ENCODE measurements around the gene ZNF577. TPM values are rescaled to one million over a fixed set of nuclear protein-coding genes. Genes with fewer than 3 reads are reported as not detected.

Gene ZNF577
- total and polyA plus RNA-seq, 2 of the 13 experiments (the other 11 are each of a cell fraction or from before 2014, with no cell fraction given) = 5.7 to 7.6 TPM

GRCh38 chr19:51904331-51905165 lies 16.8 kb upstream of the ZNF577 start, which contains the start of gene ZNF649 (continued):
- TF ChIP-seq ZNF318 (CRISPR knock-in tag; IDR thresholded peaks at IDR 0.05) = no peak
- TF ChIP-seq ATRX (CRISPR knock-in tag; IDR thresholded peaks at IDR 0.05; ENCODE audit: borderline replicate concordance) = no peak
- no peak for TF ChIP-seq ZFP90 (CRISPR knock-in tag; IDR thresholded peaks at IDR 0.05; ENCODE audit: borderline replicate concordance)
- TF ChIP-seq NFYB (CRISPR knock-in tag; IDR thresholded peaks at IDR 0.05) = peak; percentile 33; the same call in 1 of the 2 replicates
- no peak for TF ChIP-seq ZNF780A (CRISPR knock-in tag; IDR thresholded peaks at IDR 0.05)
- no peak for TF ChIP-seq SATB2 (CRISPR knock-in tag; IDR thresholded peaks at IDR 0.05)
- TF ChIP-seq MED8 (CRISPR knock-in tag; IDR thresholded peaks at IDR 0.05; ENCODE audit: insufficient replicate concordance) = no peak
- peak; percentile 67; the same call in 1 of the 3 replicates for TF ChIP-seq MXI1 (IDR thresholded peaks at IDR 0.05; ENCODE audit: borderline replicate concordance, low read depth, low read length)
- peak; percentile 65; the same call in 1 of the 2 replicates for TF ChIP-seq ZNF782 (CRISPR knock-in tag; IDR thresholded peaks at IDR 0.05; ENCODE audit: borderline replicate concordance)
- no peak for TF ChIP-seq ZNF713 (CRISPR knock-in tag; IDR thresholded peaks at IDR 0.05)
- peak; percentile 73 for TF ChIP-seq HOXA3 (CRISPR knock-in tag; IDR thresholded peaks at IDR 0.05)
- peak; percentile 38; the same call in 1 of the 2 replicates for TF ChIP-seq PAXIP1 (CRISPR knock-in tag; conservative IDR thresholded peaks at IDR 0.05)
- peak; percentile 99 for TF ChIP-seq ZNF280D (CRISPR knock-in tag; IDR thresholded peaks at IDR 0.05)
